GM18873 (cell line): ENCODE data around the gene YIPF6.
"Not testable (repeated sequence)": the region's sequence is repeated elsewhere in the genome, so short reads cannot be mapped to it uniquely, and the experiment has no call there.

Experiments
- ATAC-seq: cut with Tn5 transposase; IDR thresholded peaks from one replicate; pipeline ENCODE4 v1.9.1; 2021; ENCODE audit warnings: mild to moderate bottlenecking, moderate library complexity, moderate number of reproducible peaks; ENCODE audit not compliant: unreplicated experiment, low FRiP score

The YIPF6 gene

GRCh38 chrX:68498508-68499379 lies at the start of gene YIPF6:
YIPF6 (plus strand) TSS chrX:68499051; CDS start chrX:68499067, 16 bp downstream.
- ATAC-seq: peak; percentile 91

- ATAC-seq: no peak
Measured at GRCh38 chrX:68451720-68452119, 47.1 kb upstream of the YIPF6 start.

DNA sequence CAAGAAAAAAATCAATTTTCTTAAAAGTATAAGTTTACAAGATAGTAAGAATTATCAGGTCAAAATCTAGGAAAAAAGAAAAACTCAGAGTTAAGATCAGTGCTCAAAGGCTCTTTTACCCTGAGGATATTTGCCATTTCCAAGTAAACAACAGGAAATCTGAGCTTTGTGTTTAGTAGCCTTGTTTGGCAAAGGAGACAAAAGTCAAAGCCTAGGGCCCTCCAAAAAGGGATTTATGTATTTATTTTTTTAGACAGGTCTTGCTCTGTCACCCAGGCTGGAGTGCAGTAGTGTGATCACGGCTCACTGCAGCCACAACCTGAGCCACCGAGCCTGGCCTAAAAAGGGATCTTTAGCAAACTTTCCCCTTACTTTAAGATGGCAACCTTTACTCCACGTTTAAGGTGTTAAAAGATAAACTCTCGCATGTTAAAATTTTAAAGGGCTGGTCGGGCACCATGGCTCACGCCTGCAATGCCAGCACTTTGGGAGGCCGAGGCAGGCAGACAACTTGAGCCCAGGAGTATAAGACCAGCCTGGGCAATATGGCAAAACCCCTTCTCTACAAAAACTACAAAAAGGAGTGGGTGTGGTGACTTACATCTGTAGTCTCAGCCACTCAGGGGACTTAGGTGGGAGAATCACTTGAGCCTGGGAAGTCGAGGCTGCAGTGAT lies 44.2 kb upstream of the YIPF6 start:
- ATAC-seq: no peak

DNA sequence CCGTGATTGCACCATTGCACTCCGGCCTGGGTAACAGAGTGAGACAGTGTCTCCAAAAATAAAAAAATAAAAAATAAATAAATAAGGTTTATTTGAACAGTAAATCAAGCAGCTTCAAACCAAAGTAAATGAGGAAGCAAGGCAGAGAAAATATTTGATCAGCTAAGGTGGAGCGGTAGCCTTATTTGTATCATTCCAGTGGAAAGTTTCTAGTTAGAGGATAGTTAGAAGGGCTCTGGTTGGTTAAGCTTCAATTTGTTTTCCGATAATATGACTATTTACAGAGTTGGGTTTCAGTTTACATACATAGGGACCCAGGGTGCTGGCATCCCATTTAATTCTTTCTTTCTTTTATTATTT lies 43.7 kb upstream of the YIPF6 start:
- no peak for ATAC-seq

DNA sequence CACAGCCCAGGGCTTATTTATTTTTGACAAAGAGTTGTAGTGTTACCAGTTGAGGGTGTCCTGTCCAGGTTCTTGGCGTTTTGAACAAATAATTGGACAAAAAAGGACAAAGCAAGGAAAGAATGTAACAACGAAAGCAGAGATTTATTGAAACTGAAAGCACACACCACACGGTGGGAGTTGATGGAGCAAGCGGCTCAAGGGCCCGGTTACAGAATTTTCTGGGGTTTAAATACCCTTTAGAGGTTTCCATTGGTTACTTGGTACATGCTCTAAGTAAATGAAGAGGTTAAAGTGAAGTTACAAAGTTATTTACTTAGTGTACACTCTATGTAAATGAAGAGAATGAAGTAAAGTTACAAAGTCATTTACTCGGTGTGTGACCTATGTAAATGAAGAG lies 37.8 kb upstream of the YIPF6 start:
- ATAC-seq: no peak

DNA sequence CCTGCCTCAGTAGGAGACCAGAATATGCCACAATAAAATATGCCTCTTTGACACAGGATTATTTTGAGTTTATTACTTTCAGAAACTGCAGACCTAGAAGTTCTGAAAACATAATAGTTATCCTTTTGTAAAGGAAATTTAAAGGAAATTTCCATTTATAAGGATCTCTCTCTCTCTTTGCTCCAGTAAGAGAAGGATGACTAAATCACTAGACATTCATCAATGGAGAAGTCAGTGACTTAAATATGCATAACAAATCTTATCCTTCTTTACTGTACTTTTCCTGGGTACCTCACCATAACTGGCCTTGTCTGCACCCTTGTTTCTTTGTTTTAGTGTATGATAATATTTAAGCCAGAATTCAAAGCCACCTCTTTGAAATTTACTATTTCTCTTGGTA lies 37.3 kb upstream of the YIPF6 start:
- ATAC-seq: no peak

DNA sequence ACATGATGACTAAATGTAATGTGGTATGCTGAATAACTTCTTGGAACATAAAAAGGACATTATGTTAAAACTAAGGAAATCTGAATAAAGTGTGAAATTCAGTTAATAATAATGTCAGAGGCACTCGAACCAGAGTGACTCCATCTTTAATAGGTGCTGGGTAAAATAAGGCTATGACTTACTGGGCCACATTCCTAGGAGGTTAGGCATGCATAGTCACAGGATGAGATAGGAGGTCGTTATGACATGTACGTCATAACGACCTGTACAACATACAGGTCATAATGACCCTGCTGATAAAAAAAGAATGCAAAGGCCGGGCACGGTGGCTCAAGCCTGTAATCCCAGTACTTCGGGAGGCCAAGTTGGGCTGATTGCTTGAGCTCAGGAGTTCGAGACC lies 36.7 kb upstream of the YIPF6 start:
- no peak for ATAC-seq

- ATAC-seq: no peak
Measured at GRCh38 chrX:68462653-68463052, 36.2 kb upstream of the YIPF6 start.

GRCh38 chrX:68463880-68464279 lies 35.0 kb upstream of the YIPF6 start:
- no peak for ATAC-seq

DNA sequence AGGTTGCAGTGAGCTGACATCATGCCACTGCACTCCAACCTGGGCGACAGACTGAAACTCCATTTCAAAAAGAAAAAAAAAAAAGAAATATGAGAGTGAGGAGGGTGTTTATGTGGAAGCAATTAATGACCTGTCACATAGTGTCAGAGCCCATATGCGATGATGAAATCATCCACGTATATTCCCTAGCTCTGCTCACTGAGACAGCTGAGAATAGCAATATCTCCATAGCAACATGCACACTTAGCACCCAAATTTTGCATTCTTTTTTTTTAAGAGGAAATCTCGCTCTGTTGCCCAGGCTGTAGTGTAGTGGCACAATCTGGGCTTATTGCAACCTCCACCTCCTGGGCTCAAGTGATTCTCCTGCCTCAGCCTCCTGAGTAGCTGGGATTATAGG lies 34.1 kb upstream of the YIPF6 start:
- ATAC-seq: no peak

DNA sequence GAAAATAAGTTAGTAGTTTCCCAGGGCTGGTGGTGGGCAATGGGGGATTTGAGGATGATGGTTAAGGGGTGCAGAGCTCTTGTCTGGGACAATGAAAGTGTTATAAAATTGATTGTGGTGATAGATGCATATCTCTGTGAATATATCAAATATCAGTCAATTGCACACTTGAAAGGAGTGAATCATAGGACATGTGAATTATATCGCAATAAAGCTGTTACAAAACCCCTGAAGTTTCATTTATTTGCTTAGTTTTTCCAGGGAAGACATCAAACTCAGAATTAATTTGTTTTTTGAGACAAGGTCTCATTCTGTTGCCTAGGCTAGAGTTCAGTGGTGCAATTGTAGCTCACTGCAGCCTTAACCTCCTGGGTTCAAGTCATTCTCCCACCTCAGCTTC lies 17.9 kb upstream of the YIPF6 start:
- no peak for ATAC-seq

DNA sequence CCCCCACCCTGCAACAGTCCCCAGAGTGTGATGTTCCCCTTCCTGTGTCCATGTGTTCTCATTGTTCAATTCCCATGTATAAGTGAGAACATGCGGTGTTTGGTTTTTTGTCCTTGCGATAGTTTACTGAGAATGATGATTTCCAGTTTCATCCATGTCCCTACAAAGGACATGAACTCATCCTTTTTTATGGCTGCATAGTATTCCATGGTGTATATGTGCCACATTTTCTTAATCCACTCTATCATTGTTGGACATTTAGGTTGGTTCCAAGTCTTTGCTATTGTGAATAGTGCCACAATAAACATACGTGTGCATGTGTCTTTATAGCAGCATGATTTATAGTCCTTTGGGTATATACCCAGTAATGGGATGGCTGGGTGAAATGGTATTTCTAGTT lies 12.7 kb upstream of the YIPF6 start:
- not testable (repeated sequence) for ATAC-seq

DNA sequence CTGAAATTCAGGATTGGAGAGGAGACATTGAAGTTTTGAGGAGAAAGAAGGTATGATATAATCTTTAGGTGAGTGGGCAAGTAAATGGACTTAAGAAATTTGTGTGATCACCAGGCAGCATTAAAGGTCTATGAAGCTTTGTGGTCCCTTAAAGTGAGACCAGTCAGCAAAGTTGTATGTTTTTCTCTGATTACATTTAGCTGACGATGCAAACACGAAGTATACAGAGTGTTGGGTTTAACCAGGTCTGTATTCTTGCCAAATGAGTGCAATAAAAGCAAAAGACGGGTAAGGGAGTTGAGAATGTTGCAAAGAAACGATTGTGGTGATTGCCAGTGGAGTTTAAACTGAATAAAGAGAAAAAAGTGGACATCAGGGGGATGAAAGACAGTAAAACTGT lies 11.6 kb upstream of the YIPF6 start:
- no peak for ATAC-seq

GRCh38 chrX:68487924-68488323 lies 10.9 kb upstream of the YIPF6 start:
- ATAC-seq: no peak

DNA sequence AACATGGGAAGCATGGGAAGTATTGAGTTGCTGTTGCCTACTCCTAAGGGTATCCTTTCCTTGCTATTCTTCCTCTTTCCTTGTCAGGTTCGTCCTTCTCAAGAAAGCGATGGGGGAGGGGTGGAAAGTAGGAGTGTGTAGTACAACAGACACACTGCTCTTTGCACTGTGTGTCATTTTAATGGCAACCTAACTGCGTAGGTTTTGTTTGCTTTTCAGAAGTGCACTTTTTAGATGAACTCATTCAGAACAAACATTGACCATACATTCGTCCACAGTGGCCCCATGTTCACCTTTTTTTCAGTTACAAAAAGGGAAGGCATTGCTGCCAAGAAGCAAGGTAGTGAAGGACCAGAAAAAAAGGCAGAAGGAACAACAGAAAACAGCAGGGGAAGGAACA lies 10.2 kb upstream of the YIPF6 start:
- ATAC-seq: no peak

DNA sequence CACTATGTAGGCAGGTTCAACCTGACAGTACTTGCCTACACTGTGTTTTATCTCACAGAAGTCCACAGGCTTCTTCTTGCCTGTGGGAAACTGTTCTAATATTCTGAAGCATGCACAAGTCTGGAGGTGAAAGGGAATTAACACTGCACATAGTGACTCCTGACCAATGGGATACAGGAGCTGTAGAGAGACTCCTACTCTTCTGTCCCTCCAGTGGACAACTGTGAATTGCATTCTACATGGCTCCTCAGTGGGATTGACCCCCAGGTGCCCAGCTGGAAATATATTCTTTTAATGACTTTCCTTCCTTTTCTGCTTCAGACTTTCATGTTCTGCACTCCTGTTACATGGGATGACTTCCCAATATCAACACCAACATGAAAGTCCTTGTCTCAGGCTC lies 8.2 kb upstream of the YIPF6 start:
- no peak for ATAC-seq

GRCh38 chrX:68492583-68492982 lies 6.3 kb upstream of the YIPF6 start:
- no peak for ATAC-seq

- not testable (repeated sequence) for ATAC-seq
Measured at GRCh38 chrX:68493776-68494175, 5.1 kb upstream of the YIPF6 start.

GRCh38 chrX:68498044-68498507 lies 775 bp upstream of the YIPF6 start:
- no peak for ATAC-seq

- ATAC-seq: no peak
Measured at GRCh38 chrX:68499543-68500504, 973 bp downstream of the YIPF6 start.
